ENCODE results near the gene SEL1L3. TPM values are rescaled to one million over a fixed set of nuclear protein-coding genes. Genes with fewer than 3 reads are reported as not detected.

Gene SEL1L3
- total and polyA plus RNA-seq, 2 of the 13 experiments (the other 11 are each of a cell fraction or from before 2014, with no cell fraction given): 0.28 to 1.1 TPM

GRCh38 chr4:25863347-25863784 is 578 bp upstream of the SEL1L3 start:
- no TSS peak for BruUV-seq (replicated peaks)
- ATAC-seq: peak; percentile 35; the same call in 2 of the 3 replicates
- H3K4me2 ChIP-seq (ENCODE audit: low read depth, low read length): peak overlapping the region; percentile 58
- H4K20me1 ChIP-seq (ENCODE audit: insufficient read depth, low read length): no peaks in the 10 kb centered on the region
- 32% methylated on average over 26 of the region's 26 CpGs for WGBS (ENCODE audit: low lambda C conversion rate)
- no peaks in the 10 kb centered on the region for H3K79me2 ChIP-seq (ENCODE audit: insufficient read depth, low read length)
- DNase-seq (ENCODE audit: low spot score): no peak
- no peaks in the 10 kb centered on the region for H3K36me3 ChIP-seq (replicated peaks in 1 of 2; ENCODE audit: control insufficient read depth in 1 of 2, insufficient read depth in 2 of 2, low read length in 2 of 2)
- in situ Hi-C loops (cut with HindIII; ENCODE audit: extremely low pct_ligation_motif_present, low pct_unique_long_range_greater_than_20kb): no loop called here
- no peak overlapping the region for H3K27ac ChIP-seq (ENCODE audit: extremely low read length, insufficient read depth, low read length)
- FAIRE-seq: no peak
- H3K4me1 ChIP-seq (ENCODE audit: insufficient read depth, low read length): 0 out of 2 replicates have a peak, but pooled peaks cover 8% of the 10 kb centered on the region
- peak overlapping the region in 2 of 3 experiments; percentile 33 to 36; a peak in 3 of 6 replicates for H3K4me3 ChIP-seq (replicated peaks in 1 of 3; ENCODE audit: insufficient read depth in 1 of 3, low read depth in 2 of 3, low read length in 3 of 3)
- no peaks in the 10 kb centered on the region for H3K9me3 ChIP-seq (ENCODE audit: low read length)
- no peak overlapping the region for H2AFZ ChIP-seq (ENCODE audit: low read length)
- POLR2A ChIA-PET: no interaction called here
- intact Hi-C loops (cut with micrococcal nuclease; ENCODE audit: unreplicated experiment): no loop called here
- CTCF ChIA-PET (ENCODE audit: low intra/inter-chr PET ratio, low total read pairs): no interaction called here
- no peak overlapping the region for H3K9ac ChIP-seq (ENCODE audit: insufficient read depth, low read depth, low read length)
- H3K27me3 ChIP-seq (ENCODE audit: control insufficient read depth in 1 of 2, insufficient read depth in 2 of 2, low read length in 2 of 2): peaks cover 6 to 57% of the 10 kb centered on the region in 2 experiments; a peak in 4 of 5 replicates
- TF ChIP-seq ATF2 (CRISPR knock-in tag; IDR thresholded peaks at IDR 0.05) (no peak), ZKSCAN5 (CRISPR knock-in tag; IDR thresholded peaks at IDR 0.05) (no peak), ZBTB8A (CRISPR knock-in tag; IDR thresholded peaks at IDR 0.05; ENCODE audit: borderline replicate concordance, low read depth) (no peak), ZNF256 (CRISPR knock-in tag; conservative IDR thresholded peaks at IDR 0.05) (no peak), ZNF879 (CRISPR knock-in tag; IDR thresholded peaks at IDR 0.05) (no peak), KLF15 (CRISPR knock-in tag; IDR thresholded peaks at IDR 0.05; ENCODE audit: borderline replicate concordance) (no peak), ATF7 (IDR thresholded peaks at IDR 0.05) (no peak), ATF7 (CRISPR knock-in tag; IDR thresholded peaks at IDR 0.05) (no peak), ZBTB38 (CRISPR knock-in tag; IDR thresholded peaks at IDR 0.05) (no peak), RAD21 (CRISPR knock-in tag; IDR thresholded peaks at IDR 0.05) (no peak), ZFP36L1 (CRISPR knock-in tag; IDR thresholded peaks at IDR 0.05) (no peak), MYC (CRISPR knock-in tag; IDR thresholded peaks at IDR 0.05; ENCODE audit: borderline replicate concordance) (no peak), ZNF570 (CRISPR knock-in tag; IDR thresholded peaks at IDR 0.05; ENCODE audit: borderline replicate concordance) (no peak), HNF4A (CRISPR knock-in tag; IDR thresholded peaks at IDR 0.05) (0 out of 2 replicates have a peak, but pooled peaks have one; percentile 8), BCL6 (CRISPR knock-in tag; IDR thresholded peaks at IDR 0.05) (no peak), MEF2D (CRISPR knock-in tag; IDR thresholded peaks at IDR 0.05) (no peak), ZNF674 (CRISPR knock-in tag; IDR thresholded peaks at IDR 0.05; ENCODE audit: low read depth) (no peak), ZSCAN31 (CRISPR knock-in tag; IDR thresholded peaks at IDR 0.05; ENCODE audit: low read depth) (no peak)
- TF ChIP-seq, protein P1, sequence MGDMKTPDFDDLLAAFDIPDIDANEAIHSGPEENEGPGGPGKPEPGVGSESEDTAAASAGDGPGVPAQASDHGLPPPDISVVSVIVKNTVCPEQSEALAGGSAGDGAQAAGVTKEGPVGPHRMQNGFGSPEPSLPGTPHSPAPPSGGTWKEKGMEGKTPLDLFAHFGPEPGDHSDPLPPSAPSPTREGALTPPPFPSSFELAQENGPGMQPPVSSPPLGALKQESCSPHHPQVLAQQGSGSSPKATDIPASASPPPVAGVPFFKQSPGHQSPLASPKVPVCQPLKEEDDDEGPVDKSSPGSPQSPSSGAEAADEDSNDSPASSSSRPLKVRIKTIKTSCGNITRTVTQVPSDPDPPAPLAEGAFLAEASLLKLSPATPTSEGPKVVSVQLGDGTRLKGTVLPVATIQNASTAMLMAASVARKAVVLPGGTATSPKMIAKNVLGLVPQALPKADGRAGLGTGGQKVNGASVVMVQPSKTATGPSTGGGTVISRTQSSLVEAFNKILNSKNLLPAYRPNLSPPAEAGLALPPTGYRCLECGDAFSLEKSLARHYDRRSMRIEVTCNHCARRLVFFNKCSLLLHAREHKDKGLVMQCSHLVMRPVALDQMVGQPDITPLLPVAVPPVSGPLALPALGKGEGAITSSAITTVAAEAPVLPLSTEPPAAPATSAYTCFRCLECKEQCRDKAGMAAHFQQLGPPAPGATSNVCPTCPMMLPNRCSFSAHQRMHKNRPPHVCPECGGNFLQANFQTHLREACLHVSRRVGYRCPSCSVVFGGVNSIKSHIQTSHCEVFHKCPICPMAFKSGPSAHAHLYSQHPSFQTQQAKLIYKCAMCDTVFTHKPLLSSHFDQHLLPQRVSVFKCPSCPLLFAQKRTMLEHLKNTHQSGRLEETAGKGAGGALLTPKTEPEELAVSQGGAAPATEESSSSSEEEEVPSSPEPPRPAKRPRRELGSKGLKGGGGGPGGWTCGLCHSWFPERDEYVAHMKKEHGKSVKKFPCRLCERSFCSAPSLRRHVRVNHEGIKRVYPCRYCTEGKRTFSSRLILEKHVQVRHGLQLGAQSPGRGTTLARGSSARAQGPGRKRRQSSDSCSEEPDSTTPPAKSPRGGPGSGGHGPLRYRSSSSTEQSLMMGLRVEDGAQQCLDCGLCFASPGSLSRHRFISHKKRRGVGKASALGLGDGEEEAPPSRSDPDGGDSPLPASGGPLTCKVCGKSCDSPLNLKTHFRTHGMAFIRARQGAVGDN (CRISPR knock-in tag; IDR thresholded peaks at IDR 0.05): peak; percentile 20; the same call in 1 of the 2 replicates
- TF ChIP-seq, protein P2, sequence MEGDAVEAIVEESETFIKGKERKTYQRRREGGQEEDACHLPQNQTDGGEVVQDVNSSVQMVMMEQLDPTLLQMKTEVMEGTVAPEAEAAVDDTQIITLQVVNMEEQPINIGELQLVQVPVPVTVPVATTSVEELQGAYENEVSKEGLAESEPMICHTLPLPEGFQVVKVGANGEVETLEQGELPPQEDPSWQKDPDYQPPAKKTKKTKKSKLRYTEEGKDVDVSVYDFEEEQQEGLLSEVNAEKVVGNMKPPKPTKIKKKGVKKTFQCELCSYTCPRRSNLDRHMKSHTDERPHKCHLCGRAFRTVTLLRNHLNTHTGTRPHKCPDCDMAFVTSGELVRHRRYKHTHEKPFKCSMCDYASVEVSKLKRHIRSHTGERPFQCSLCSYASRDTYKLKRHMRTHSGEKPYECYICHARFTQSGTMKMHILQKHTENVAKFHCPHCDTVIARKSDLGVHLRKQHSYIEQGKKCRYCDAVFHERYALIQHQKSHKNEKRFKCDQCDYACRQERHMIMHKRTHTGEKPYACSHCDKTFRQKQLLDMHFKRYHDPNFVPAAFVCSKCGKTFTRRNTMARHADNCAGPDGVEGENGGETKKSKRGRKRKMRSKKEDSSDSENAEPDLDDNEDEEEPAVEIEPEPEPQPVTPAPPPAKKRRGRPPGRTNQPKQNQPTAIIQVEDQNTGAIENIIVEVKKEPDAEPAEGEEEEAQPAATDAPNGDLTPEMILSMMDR (CRISPR knock-in tag; IDR thresholded peaks at IDR 0.05): 0 out of 2 replicates have a peak, but pooled peaks have one; percentile 10

All from HepG2 (cell line).